ENCODE data around the gene KIAA1671. TPM values are rescaled to one million over a fixed set of nuclear protein-coding genes. Genes with fewer than 3 reads are reported as not detected.
A peak's percentile ranks its signal among the peaks of the same experiment; 100 is the strongest.
"Not testable (repeated sequence)": the region's sequence is repeated elsewhere in the genome, so short reads cannot be mapped to it uniquely, and the experiment has no call there.

Gene KIAA1671
- total RNA-seq: 10 to 100 TPM; 20.9 to 41.8 (median 28.4) TPM

DNA sequence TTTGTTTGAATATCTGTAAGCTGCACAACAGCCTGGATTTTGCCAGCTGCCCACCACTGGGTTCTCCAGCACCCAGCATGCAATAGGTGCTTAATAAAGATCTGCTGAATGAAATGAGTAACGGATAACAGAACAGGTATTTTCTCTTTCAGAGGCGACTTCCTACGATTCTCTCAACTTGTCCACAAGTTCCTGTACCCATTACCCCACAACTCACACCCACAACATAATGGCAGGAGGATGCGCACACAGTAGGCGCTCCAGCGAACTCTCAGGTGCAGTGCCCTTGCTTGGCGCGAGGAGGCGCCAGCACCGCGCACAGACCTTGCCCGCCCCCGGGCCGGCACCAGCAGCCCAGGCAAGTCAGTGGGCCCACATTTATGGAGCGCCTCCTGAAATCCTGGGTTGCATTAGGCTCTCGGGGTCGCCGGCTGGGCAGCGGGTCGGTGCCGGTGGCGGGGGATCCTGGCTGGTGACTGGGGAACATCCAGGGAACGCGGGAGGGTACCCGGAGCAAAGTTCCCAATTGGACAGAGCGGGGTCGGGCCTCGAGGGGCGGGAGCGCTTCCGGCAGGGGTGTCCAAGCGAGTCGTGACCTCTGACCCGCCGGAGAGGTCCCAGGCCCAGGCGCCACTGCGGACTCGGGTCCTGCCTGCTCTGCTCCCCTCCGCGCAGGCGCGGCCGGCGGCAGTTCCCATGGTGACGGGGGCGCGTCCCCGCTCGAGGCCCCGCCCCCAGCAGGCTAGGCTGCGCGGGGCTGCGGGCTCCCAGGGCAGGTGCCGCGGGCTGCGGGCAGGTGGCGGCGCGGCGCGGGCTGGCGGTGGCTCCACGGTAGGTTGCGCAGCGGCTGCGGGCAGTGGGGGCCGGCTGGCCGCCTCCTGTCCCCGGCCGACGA is at the start of gene KIAA1671:
Gene KIAA1671 (plus strand): TSS at position 775 of the 895 bp plus-strand sequence. CDS start 75,284 bp downstream, outside the sequence.
- peaks cover 0 to 42% (median 9%) of the 10 kb centered on the region in 3 donors for H3K4me1 ChIP-seq
- H3K27ac ChIP-seq: peak within 1 kb of the TSS in 3 of 4 donors; percentile 79 to 83 (median 81)
- ATAC-seq: peak; percentile 95
- no peaks in the 10 kb centered on the region for H3K36me3 ChIP-seq
- WGBS, 2 donors (ENCODE audit: low coverage in 1 of 2): 5 to 20% methylated on average over 4 to 7 of the region's 71 CpGs
- H3K27me3 ChIP-seq: peaks cover 16% of the 10 kb centered on the region
- H3K4me3 ChIP-seq: peak within 1 kb of the TSS; percentile 62 to 92
- no peak for TF ChIP-seq EP300 (IDR thresholded peaks at IDR 0.05)
- TF ChIP-seq, protein P1, sequence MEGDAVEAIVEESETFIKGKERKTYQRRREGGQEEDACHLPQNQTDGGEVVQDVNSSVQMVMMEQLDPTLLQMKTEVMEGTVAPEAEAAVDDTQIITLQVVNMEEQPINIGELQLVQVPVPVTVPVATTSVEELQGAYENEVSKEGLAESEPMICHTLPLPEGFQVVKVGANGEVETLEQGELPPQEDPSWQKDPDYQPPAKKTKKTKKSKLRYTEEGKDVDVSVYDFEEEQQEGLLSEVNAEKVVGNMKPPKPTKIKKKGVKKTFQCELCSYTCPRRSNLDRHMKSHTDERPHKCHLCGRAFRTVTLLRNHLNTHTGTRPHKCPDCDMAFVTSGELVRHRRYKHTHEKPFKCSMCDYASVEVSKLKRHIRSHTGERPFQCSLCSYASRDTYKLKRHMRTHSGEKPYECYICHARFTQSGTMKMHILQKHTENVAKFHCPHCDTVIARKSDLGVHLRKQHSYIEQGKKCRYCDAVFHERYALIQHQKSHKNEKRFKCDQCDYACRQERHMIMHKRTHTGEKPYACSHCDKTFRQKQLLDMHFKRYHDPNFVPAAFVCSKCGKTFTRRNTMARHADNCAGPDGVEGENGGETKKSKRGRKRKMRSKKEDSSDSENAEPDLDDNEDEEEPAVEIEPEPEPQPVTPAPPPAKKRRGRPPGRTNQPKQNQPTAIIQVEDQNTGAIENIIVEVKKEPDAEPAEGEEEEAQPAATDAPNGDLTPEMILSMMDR (IDR thresholded peaks at IDR 0.05): peak in 3 of 4 experiments; percentile 90 to 99 (median 90)
- no peak for TF ChIP-seq POLR2A (IDR thresholded peaks at IDR 0.05)
- H3K9me3 ChIP-seq: no peaks in the 10 kb centered on the region

GRCh38 chr22:24905909-24906308 is 46.6 kb upstream of the KIAA1671 start:
- no peaks in the 10 kb centered on the region for H3K4me1 ChIP-seq
- TF ChIP-seq EP300 (IDR thresholded peaks at IDR 0.05) (no peak), POLR2AphosphoS5 (IDR thresholded peaks at IDR 0.05) (no peak), POLR2A (IDR thresholded peaks at IDR 0.05) (no peak)
- TF ChIP-seq, protein P1 (IDR thresholded peaks at IDR 0.05): no peak
- H3K9me3 ChIP-seq: peaks cover 0 to 21% (median 0%) of the 10 kb centered on the region in 3 donors
- H3K4me3 ChIP-seq: no peak overlapping the region
- ATAC-seq: no peak
- peaks cover 0 to 46% of the 10 kb centered on the region in 2 donors for H3K36me3 ChIP-seq
- no peaks in the 10 kb centered on the region for H3K27me3 ChIP-seq
- WGBS, 2 donors (ENCODE audit: low coverage in 1 of 2): 100% methylated on average over 1 of the region's 1 CpG
- no peak overlapping the region for H3K27ac ChIP-seq

DNA sequence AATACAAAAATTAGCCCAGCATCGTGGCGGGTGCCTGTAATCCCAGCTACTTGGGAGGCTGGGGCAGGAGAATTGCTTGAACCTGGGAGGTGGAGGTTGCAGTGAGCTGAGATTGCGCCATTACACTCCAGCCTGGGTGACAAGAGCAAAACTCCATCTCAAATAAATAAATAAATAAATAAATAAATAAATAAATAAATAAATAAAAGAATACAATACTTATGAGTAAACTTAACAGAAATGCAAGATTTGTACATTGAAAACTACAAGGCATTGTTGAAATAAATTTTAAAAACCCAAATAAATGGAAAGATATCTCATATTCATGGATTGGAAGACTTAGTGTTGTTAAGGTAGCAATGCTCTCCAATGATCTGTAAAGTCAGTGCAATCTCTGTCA is 45.4 kb upstream of the KIAA1671 start:
- 97 to 100% methylated on average over 1 to 3 of the region's 3 CpGs for WGBS, 2 donors (ENCODE audit: low coverage in 1 of 2)

DNA sequence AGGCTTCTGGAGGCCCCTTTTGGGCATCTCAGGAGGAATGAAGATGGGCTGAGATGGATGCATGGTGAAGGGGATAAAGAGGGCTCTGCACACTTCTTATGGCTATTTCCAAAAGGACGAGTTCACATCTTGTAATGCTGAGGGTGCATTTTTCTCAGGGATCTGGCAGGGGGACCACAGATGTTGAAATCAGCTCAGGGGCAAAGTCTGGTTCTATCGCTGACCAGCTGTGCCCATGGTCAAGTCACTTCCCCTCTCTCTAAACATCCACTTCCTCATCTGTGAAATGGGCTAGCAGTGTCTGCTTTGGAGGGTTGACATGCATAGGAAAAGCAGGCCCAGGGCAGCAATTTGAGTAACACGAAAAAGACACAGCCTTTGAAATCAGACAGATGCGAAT is 32.5 kb upstream of the KIAA1671 start:
- 83 to 90% methylated on average over 3 to 4 of the region's 4 CpGs for WGBS, 2 donors (ENCODE audit: low coverage in 1 of 2)
- TF ChIP-seq, protein P1 (IDR thresholded peaks at IDR 0.05): no peak
- TF ChIP-seq POLR2A (IDR thresholded peaks at IDR 0.05): no peak
- no peak for TF ChIP-seq EP300 (IDR thresholded peaks at IDR 0.05)
- TF ChIP-seq POLR2AphosphoS5 (IDR thresholded peaks at IDR 0.05): no peak

More for the DNA sequence above, 45.4 kb upstream of the KIAA1671 start:
- not testable (repeated sequence) for H3K4me1 ChIP-seq, H3K27me3 ChIP-seq, H3K27ac ChIP-seq, H3K4me3 ChIP-seq, ATAC-seq
- H3K36me3 ChIP-seq: peaks cover 0 to 41% of the 10 kb centered on the region in 2 donors
- peaks cover 0 to 21% (median 0%) of the 10 kb centered on the region in 3 donors for H3K9me3 ChIP-seq

DNA sequence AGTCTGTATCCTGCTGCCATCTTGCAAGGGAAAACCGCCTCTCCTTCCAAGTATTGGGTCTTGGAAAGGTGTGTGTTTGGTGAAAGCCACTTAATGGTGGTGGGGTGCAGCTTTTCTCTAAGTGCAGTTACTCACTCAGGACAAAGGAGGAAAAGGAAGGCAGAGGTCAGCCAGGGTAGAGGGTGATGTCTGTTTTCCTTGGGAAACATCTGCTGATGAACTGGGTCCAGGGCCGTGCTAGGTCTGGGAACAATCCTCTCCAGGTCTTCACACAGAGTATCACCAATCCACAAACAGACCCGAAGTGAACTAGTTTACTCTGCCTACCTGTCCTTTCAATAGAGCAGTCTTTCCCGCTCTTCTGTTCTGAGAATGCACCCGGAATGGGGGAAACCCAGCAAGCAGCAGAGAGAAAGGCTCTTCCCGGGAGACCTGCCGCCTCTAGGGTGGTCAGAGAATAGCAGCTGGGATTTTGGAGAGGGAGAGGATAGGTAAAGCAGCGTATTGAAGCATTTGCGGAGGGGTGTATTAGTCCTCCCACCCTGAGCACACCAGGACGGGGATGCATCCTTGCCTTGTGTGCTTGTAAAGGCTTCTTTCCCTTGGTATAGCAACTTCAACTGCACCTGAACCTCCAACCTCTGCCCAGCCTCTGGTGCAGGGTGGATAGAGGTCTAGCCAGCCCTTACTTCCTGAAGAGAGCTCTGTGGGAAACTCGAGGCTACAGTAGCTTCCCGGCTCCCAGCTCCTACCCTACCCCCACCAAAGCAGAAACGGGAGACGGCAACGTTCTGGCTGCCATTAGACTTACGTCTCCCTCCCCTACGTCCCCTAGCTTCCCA is 26.7 kb upstream of the KIAA1671 start:
- no peaks in the 10 kb centered on the region for H3K4me1 ChIP-seq
- no peak overlapping the region for H3K4me3 ChIP-seq
- WGBS, 2 donors (ENCODE audit: low coverage in 1 of 2): 40 to 45% methylated on average over 1 to 8 of the region's 17 CpGs
- H3K27me3 ChIP-seq: no peaks in the 10 kb centered on the region
- H3K27ac ChIP-seq: no peak overlapping the region
- no peak for TF ChIP-seq POLR2A (IDR thresholded peaks at IDR 0.05)
- TF ChIP-seq, protein P1 (IDR thresholded peaks at IDR 0.05): no peak
- TF ChIP-seq POLR2AphosphoS5 (IDR thresholded peaks at IDR 0.05): no peak
- no peak for TF ChIP-seq EP300 (IDR thresholded peaks at IDR 0.05)
- peaks cover 0 to 24% of the 10 kb centered on the region in 2 donors for H3K36me3 ChIP-seq
- peaks cover 0 to 14% (median 0%) of the 10 kb centered on the region in 3 donors for H3K9me3 ChIP-seq
- ATAC-seq: no peak

More for the DNA sequence above, 32.5 kb upstream of the KIAA1671 start:
- no peak overlapping the region for H3K4me3 ChIP-seq
- no peak overlapping the region for H3K27ac ChIP-seq
- H3K4me1 ChIP-seq: no peaks in the 10 kb centered on the region
- peaks cover 0 to 42% of the 10 kb centered on the region in 2 donors for H3K36me3 ChIP-seq
- no peaks in the 10 kb centered on the region for H3K9me3 ChIP-seq
- no peaks in the 10 kb centered on the region for H3K27me3 ChIP-seq
- ATAC-seq: no peak

Measured in gastroesophageal sphincter (tissue), 4 donors.